Measurements from ENCODE around the gene MPST.
"Not testable (repeated sequence)": the region's sequence is repeated elsewhere in the genome, so short reads cannot be mapped to it uniquely, and the experiment has no call there.

MPST gene

DNA sequence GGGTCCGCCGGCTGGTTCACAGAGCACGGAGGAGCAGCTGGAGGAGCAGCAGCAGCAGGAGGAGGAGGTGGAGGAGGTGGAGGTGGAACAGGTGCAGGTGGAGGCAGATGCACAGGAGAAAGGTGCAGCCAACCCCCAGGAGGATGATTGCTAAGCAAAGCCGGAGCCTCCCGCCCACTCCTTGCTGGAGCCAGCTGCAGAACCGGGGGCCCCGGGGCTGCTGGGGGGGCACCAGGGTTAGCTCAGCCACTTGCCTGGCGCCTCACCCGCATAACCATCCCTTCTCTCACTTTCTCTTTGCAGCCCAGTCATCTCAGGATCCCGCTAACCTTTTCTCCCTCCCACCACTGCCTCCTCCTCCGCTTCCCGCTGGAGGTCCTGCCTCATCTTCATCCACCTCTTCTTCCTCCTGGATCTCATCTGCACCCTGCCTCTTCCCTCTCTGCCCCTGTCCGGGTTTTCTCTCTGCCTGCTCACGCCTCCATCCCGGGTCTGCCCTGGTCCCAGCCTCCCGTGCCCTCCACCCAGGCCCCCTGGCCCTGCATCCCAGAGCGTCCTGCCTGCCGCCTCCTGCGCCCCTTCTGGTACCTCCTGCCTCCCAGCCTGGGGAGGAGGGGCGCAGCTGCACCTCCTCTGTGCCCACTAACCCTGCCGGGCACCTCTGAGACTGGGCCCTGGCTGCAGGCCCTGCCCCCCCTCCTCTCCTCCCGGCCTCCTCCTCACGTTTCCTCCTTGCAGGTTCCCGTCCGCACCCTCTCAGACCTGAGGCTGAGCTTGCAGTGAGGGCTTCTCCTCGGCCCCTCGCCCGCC lies 41.5 kb downstream of the MPST start:
- DNase-seq (ENCODE audit: low read depth), result no peak

DNA sequence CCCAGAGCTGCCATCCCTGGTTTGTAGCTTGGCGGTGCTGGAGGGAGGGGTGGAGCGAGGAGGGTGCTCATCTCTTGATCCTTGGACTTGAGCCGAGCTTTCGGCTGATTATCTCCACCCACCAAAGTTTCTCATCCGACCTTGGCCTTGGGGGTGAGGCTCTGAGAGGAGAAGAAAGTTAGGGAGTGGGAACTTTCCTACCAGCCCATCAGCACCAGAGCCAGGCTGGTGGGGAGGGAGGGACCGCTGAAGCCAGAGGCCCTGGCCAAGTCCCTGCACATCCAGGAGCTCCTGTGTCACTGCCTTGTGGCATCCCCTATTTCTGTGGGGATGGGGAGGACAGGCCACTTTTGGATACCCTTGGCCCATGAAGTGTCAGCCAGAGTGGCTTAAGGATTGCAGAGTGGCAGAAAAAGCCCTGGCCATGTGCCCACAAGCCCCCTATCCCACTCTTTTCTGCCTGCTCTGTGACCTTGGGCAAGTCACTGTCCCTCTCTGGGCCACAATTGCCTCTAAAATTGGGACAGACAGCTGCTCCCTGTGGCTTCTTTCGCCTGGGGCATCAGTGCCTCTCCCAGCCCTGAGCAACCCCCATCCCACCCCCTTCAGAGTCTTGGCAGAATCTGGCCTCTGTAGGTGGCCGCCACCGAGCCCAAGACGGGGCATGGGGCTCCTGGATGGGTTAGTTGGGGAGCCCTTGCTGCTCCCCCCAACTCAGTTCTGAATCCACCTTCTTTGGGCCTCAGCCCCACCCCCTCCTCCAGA lies 42.3 kb downstream of the MPST start:
- no peak for DNase-seq (ENCODE audit: low read depth)

- DNase-seq (ENCODE audit: low read depth), result no peak
Observed at GRCh38 chr22:37062376-37062675, 42.8 kb downstream of the MPST start.

GRCh38 chr22:37062702-37063381 lies 43.3 kb downstream of the MPST start:
- no peak for DNase-seq (ENCODE audit: low read depth)

DNA sequence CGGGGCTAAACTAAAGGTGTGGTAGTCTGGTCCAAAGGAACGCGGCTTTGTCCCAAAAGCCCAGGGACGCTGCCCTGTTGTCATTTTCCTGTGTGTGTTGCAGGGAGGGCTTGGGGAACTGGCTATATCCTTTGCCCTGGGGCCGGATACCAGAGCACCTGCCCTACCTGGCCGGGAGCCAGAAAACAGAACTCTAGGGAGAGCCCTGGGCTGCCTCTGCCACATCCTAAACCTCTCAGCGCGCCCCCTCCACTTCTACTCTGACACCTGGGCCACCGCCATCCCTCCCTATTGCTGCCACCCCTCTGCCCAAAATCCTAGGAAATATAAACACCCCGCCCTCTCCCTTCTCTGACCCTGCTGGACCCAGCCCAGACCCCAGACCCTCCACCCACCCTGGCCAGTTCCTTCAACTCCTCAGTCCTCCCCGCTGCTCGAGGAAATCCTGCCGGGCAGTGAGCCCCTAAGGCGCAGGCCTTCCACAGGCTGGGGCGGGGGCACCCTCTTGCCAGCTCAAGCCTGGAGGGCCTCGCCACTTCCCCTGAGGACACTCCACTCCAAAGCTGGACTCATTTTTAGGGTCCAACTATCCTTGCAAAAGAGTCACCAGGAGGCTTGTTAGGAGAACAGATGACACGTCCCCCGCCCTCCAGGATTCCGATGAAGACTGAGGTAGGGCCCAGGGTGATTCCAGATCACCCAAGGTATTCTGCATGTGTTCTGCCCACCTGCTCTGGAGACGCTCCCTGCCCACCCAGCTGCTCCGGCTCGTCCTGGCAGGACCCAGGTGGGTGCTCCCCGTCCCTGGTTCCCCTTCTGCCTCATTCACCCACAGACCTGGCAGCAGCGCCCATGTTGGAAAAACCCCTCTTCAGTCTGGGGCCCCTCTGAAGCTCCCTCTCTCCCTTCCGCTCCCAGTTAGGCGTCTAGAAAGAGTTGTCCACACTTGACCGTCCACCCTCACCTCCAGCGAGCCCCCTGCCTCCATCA lies 44.2 kb downstream of the MPST start:
- DNase-seq (ENCODE audit: low read depth), result no peak

- no peak for DNase-seq (ENCODE audit: low read depth)
Observed at GRCh38 chr22:37064553-37064952, 45.0 kb downstream of the MPST start.

- DNase-seq (ENCODE audit: low read depth), result no peak
Observed at GRCh38 chr22:37065180-37065579, 45.6 kb downstream of the MPST start.

DNA sequence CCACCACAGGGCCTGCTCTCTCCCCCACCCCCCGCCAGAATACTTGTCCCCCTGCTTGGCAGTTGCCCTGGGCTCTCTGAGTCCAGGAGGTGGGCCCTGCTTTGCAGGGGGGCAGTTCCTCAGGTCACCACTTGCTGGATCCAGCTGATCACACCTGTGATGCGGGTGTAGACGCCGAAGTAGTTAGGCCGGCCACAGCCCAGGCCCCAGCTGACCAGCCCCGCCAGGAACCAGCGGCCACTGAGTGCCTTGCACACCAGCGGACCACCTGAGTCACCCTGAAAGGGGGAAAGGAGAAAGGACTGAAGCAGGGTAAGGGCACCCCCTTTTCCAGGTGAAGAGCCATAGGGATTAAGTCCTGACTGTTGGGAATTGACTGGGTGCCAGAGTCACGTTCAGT lies 46.4 kb downstream of the MPST start:
- no peak for DNase-seq (ENCODE audit: low read depth)

DNA sequence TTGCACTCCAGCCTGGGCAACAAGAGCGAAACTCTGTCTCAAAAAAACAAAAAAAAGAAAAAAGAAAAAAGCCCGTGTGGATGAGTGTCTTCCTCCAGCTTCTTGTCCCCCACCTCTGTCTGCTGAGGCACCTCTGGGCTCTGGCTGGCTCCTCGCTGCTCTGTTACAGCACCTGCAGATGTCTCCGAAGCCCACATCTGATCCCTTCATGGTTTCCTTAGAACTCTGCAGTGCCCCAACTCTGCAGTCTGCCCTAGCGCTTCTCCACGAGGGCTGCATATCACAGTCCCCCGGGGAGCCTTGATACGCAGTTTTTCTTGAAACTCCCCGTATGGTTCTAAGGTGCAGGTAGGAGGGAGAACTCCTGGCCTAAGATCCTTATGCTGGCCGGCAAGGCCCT lies 47.9 kb downstream of the MPST start:
- no peak for DNase-seq (ENCODE audit: low read depth)

DNA sequence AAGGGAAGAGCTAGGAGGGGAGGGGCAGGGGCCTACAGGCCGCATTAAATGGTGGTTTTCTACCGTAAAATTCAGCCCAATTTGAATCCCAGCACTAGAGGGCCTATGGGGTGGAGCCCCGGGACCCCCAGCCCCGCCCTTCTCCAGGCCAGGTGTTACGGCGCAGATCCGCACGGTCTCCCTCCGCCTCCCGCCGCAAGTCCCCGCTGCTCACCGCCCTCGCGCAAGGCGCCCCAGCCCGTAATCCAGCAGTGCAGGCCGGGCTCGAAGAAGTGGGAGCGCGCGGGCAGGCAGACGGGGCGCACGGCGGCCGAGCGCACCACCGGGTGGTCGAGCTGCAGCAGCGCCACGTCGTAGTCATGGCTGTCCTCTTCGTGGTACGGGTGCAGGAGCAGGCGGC lies 49.3 kb downstream of the MPST start:
- no peak for DNase-seq (ENCODE audit: low read depth)

GRCh38 chr22:37069319-37069718 lies 49.8 kb downstream of the MPST start:
- DNase-seq (ENCODE audit: low read depth), result no peak

GRCh38 chr22:37069719-37070118 lies 50.2 kb downstream of the MPST start:
- no peak for DNase-seq (ENCODE audit: low read depth)

GRCh38 chr22:37070334-37070733 lies 50.8 kb downstream of the MPST start:
- DNase-seq (ENCODE audit: low read depth), result no peak

DNA sequence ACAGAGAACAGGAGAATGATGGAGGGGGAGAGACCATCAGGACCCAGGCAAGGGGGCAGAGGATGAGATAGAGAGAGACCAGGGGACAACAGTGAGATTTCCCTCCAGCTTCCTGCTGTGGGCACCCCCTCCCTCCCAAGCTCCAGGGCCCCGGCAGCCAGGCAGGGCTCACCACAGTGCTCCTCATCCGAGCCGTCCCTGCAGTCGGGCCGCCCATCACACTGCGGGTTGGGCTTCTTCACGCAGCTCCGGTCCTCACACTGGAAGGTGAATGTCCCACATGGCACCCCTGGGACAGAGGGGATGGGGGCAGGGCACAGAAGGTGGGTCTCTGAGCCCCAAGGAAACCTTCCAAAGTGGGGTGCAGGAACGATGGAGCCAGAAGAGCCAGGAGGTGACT lies 51.2 kb downstream of the MPST start:
- DNase-seq (ENCODE audit: low read depth), result no peak

GRCh38 chr22:37071850-37072592 lies 52.5 kb downstream of the MPST start:
- DNase-seq (ENCODE audit: low read depth), result not testable (repeated sequence)

DNA sequence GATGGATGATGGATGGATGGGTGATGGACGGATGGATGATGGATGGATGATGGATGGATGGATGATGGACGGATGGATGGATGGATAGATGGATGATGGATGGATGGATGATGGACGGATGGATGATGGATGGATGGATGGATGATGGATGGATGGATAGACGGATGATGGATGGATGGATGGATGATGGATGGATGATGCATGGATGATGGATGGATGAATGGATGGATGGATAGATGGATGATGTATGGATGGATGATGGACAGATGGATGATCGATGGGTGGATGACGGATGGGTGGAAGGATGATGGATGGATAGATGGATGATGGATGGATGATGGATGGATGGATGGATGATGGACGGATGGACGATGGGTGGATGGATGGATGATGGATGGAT lies 53.1 kb downstream of the MPST start:
- DNase-seq (ENCODE audit: low read depth), result no peak

- no peak for DNase-seq (ENCODE audit: low read depth)
Observed at GRCh38 chr22:37074537-37074936, 55.0 kb downstream of the MPST start.

GRCh38 chr22:37075046-37075445 lies 55.5 kb downstream of the MPST start:
- no peak for DNase-seq (ENCODE audit: low read depth)

DNA sequence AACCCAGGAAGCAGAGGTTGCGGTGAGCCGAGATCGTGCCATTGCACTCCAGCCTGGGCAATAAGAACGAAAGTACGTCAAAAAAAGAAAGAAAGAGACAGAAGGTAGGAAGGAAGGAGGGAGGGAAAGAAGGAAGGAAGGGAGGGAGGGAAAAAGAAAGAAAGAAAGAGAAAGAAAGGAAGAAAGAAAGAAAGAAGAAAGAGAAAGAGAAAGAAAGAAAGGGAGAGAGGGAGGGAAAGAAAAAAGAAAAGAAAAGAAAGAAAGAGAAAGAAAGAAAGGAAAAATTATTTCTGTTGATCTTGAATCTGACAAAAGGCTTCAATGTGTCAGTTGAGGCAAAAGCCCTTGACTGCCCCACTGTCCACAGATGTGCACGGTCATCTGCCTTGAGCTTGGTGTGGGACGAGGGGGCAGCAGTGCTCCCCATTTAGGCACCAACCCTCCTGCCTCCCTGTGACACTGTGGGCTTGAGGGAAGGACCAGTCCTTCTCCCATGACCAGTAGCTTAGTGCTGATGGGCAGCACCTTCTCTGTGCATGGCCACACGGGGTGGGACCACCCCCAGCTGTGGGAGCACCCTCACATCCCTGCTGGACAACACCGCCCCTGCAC lies 56.4 kb downstream of the MPST start:
- no peak for DNase-seq (ENCODE audit: low read depth)

- DNase-seq (ENCODE audit: low read depth), result peak; percentile 74
Observed at GRCh38 chr22:37077802-37078448, 58.4 kb downstream of the MPST start.

All from T follicular helper cell (primary cell).